K562 (cell line): ENCODE results near the gene SHTN1. TPM values are rescaled to one million over a fixed set of nuclear protein-coding genes. Genes with fewer than 3 reads are reported as not detected.

ENCODE experiments used
- ATAC-seq: fragments of 200-7000 bp; cut with Tn5 transposase; 3 replicates; pipeline ENCODE4 v1.9.1; 2020; ENCODE audit warnings: moderate library complexity
- BruUV-seq: library from RNA; stranded (reverse); fragments of 400-500 nt; replicated peaks from 2 replicates; lab custom pipeline; 2021; lab: Mats Ljungman, UMichigan
- CTCF ChIA-PET: fragments of 300-600 bp; formaldehyde crosslinking; extraction: SDS; loops from one replicate; lab custom pipeline; 2021; ENCODE audit warnings: low intra/inter-chr PET ratio; lab: Yijun Ruan, JAX
- POLR2A ChIA-PET: fragments of 300-600, 350-650 bp; sonication (Branson Sonifier 250); formaldehyde crosslinking; extraction: SDS; loops from one replicate; lab custom pipeline; 2021; ENCODE audit warnings: antibody characterized with exemption, inconsistent platforms; lab: Yijun Ruan, JAX
- DNase-seq, 4 experiments: peaks; one replicate each; pipeline versions ENCODE4 v3.0.0 to v3.0.0-alpha.2; 2011 to 2018; ENCODE audit warnings: low spot score in 3 of 4, mixed read lengths in 3 of 4; ENCODE audit errors: extremely low read depth in 1 of 4
- FAIRE-seq: peaks from 2 replicates; lab custom pipeline; 2011; peaks lifted over from hg19 to GRCh38; lab: Jason Lieb, UNC
- H2AFZ ChIP-seq: 2 replicates; pipeline ENCODE4 v1.6.0; 2011; ENCODE audit warnings: low read depth, low read length, control low read depth, inconsistent platforms
- H3K27ac ChIP-seq: fragments of 200-600 bp; 3 replicates; pipeline ENCODE4 v1.8.0; 2011; ENCODE audit warnings: low read depth, mild to moderate bottlenecking, control low read depth, inconsistent platforms, low read length, moderate library complexity, mixed read lengths; ENCODE audit errors: extremely low read depth
- H3K27me3 ChIP-seq, 2 experiments: fragments of 300-600 bp in 1 of 2; 2 replicates in 1 of 2; 3 replicates in 1 of 2; pipeline versions ENCODE4 v1.6.0 to v1.8.0; 2011; ENCODE audit warnings: inconsistent platforms in 2 of 2, low read length in 2 of 2, mild to moderate bottlenecking in 1 of 2, mixed read lengths in 1 of 2, moderate library complexity in 1 of 2; ENCODE audit not compliant: control insufficient read depth in 2 of 2, insufficient read depth in 2 of 2
- H3K36me3 ChIP-seq: fragments of 300-600 bp; 3 replicates; pipeline ENCODE4 v1.8.0; 2011; ENCODE audit warnings: mild to moderate bottlenecking, low read length, inconsistent platforms; ENCODE audit not compliant: control insufficient read depth, insufficient read depth
- H3K4me1 ChIP-seq, 2 experiments: fragments of 200-600 bp in 1 of 2; replicated peaks in 1 of 2; 2 replicates in 1 of 2; 3 replicates in 1 of 2; pipeline versions ENCODE4 v1.5.1 to v1.8.0; 2011; ENCODE audit warnings: inconsistent platforms in 2 of 2, low read length in 2 of 2, mild to moderate bottlenecking in 1 of 2, mixed read lengths in 1 of 2, moderate library complexity in 1 of 2; ENCODE audit not compliant: control insufficient read depth in 2 of 2, insufficient read depth in 2 of 2
- H3K4me2 ChIP-seq: 2 replicates; pipeline ENCODE4 v1.6.1; 2011; ENCODE audit warnings: low read length, control low read depth, inconsistent platforms, mixed read lengths; ENCODE audit not compliant: insufficient read depth
- H3K4me3 ChIP-seq: fragments of 200-600 bp; sonication (generic), shearing (Covaris generic); 2 replicates; pipeline ENCODE4 v1.5.1; 2016; ENCODE audit warnings: control low read depth, inconsistent platforms
- H3K79me2 ChIP-seq: fragments of 200-600 bp; 3 replicates; pipeline ENCODE4 v1.8.0; 2011; ENCODE audit warnings: low read length, inconsistent platforms; ENCODE audit not compliant: control insufficient read depth, insufficient read depth
- H3K9ac ChIP-seq, 2 experiments: 2 replicates each; pipeline versions ENCODE4 v1.6.0 to v1.6.1; 2011; ENCODE audit warnings: low read depth in 2 of 2, low read length in 2 of 2, control low read depth in 1 of 2, inconsistent platforms in 1 of 2, mild to moderate bottlenecking in 1 of 2, mixed read lengths in 1 of 2; ENCODE audit not compliant: insufficient read depth in 1 of 2
- H3K9me1 ChIP-seq: one replicate; pipeline ENCODE4 v1.6.0; 2011; ENCODE audit warnings: inconsistent platforms, mild to moderate bottlenecking, low read length, moderate library complexity; ENCODE audit not compliant: control insufficient read depth, insufficient read depth
- H3K9me3 ChIP-seq: replicated peaks from 2 replicates; pipeline ENCODE4 v1.5.1; 2011; ENCODE audit warnings: low read depth, low read length, inconsistent platforms; ENCODE audit not compliant: control insufficient read depth, insufficient read depth
- H4K20me1 ChIP-seq: replicated peaks from 2 replicates; pipeline ENCODE4 v1.6.1; 2011; ENCODE audit warnings: low read length, inconsistent platforms, mixed read lengths; ENCODE audit not compliant: control insufficient read depth, insufficient read depth
- CSDE1 ChIP-seq, 2 experiments: fragments of 450-650 bp; IDR thresholded peaks; 2 replicates each; pipeline ENCODE4 v1.6.1; 2016; ENCODE audit warnings: mild to moderate bottlenecking in 1 of 2
- CXXC5 ChIP-seq: fragments of 250-450 bp; sonication (Bioruptor Pico); IDR thresholded peaks from 2 replicates; pipeline ENCODE4 v1.8.0; 2022; ENCODE audit warnings: inconsistent platforms, mild to moderate bottlenecking, moderate library complexity
- MTA1 ChIP-seq: fragments of 450-650 bp; IDR thresholded peaks from 2 replicates; pipeline ENCODE4 v1.6.1; 2017; ENCODE audit warnings: borderline replicate concordance
- RFX1 ChIP-seq: fragments of 450-650 bp; IDR thresholded peaks from 2 replicates; pipeline ENCODE4 v1.6.1; 2016; ENCODE audit warnings: mild to moderate bottlenecking, moderate library complexity
- SREBF2 ChIP-seq: sonication (generic); formaldehyde crosslinking; IDR thresholded peaks from 2 replicates; pipeline ENCODE4 v1.4.0; 2020; ENCODE audit warnings: mild to moderate bottlenecking, missing genetic modification reagents
- whole genome bisulfite sequencing: fragments of 100-300 bp; shearing (Covaris generic); methylation state at CpG from one replicate; pipeline ENCODE4 v1.1.6; 2016; ENCODE audit warnings: low coverage, mixed read lengths; ENCODE audit not compliant: insufficient coverage; ENCODE audit errors: missing lambda C conversion rate; 5-methylcytosine and 5-hydroxymethylcytosine counted together
- in situ Hi-C: fragments of 300-500 bp; cut with MboI; formaldehyde crosslinking; loops from 4 replicates; pipeline ENCODE4 v1.15.0; 2018; ENCODE audit warnings: inconsistent platforms, mixed read lengths
- intact Hi-C: fragments of 100-400 bp; cut with micrococcal nuclease; formaldehyde crosslinking; loops from 2 replicates; pipeline ENCODE4 v1.14.2; 2022
- polyA plus RNA-seq, 8 experiments: library from polyadenylated mRNA; depleted of rRNA in 4 of 8; stranded (reverse) in 5 of 8; unstranded in 3 of 8; fragments of >200 nt; fragmentation: Nextera tagmentation in 2 of 8; fragmentation: Illumina TruSeq in 1 of 8; extraction: Ambion mirVana in 2 of 8; extraction: Trizol in 1 of 8; gene quantifications; 2 replicates each; pipeline versions ENCODE4 v1.2.1 to v1.2.3, GENCODE V29; 2011 to 2014; ENCODE audit warnings: inconsistent platforms in 1 of 8, missing spikeins in 1 of 8
- total RNA-seq, 7 experiments: library from RNA; depleted of rRNA in 6 of 7; stranded (reverse); fragments of >200 nt in 6 of 7; fragmentation: Illumina TruSeq in 2 of 7; extraction: Trizol in 2 of 7; gene quantifications; 2 replicates each; pipeline versions ENCODE4 v1.2.1 to v1.2.3, GENCODE V29; 2011 to 2021; ENCODE audit warnings: low replicate concordance in 1 of 7

The SHTN1 gene
- total and polyA plus RNA-seq, 9 of the 15 experiments (the other 6 are each of a cell fraction or from before 2014, with no cell fraction given): 5.4 to 21.3 (median 13.3) TPM

DNA sequence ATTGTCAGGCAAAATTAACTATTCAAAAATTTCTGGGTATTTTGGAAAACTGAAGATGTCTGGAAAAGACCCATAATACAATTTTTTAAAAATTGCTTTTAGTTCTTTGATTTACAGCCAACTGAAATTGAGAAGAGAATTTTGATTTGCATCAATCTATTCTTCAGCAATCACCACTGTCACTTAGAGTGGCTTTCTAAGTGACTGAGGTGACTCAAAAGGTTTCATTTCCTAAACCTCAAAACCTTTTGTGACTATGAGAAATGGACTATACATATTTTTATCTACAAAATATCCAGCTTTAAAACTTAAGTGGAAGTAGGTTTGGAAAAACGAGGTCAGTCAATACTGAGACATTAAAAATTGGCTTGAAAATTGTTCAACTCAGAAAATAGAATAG, 95.7 kb downstream of the SHTN1 start:
- TF ChIP-seq CXXC5 (CRISPR knock-in tag): no peak
- no peak for TF ChIP-seq CSDE1 (IDR thresholded peaks at IDR 0.05)
- Histone ChIP-seq H3K9me1 (no peaks in the 10 kb centered on the region), H3K79me2 (no peaks in the 10 kb centered on the region), H3K27me3 (no peaks in the 10 kb centered on the region), H3K4me1 (no peaks in the 10 kb centered on the region), H3K4me3 (no peak overlapping the region), H4K20me1 (no peaks in the 10 kb centered on the region), H3K9me3 (no peaks in the 10 kb centered on the region), H3K4me2 (no peak overlapping the region), H3K9ac (no peak overlapping the region), H3K36me3 (peaks cover 60% of the 10 kb centered on the region; the same call in 2 of the 3 replicates), H2AFZ (no peak overlapping the region), H3K27ac (no peak overlapping the region)
- intact Hi-C loops (no loop called here), in situ Hi-C loops (no loop called here)
- ChIA-PET POLR2A (no interaction called here), CTCF (no interaction called here)
- FAIRE-seq (no peak), DNase-seq (no peak), ATAC-seq (no peak)
- WGBS: 43% methylated on average over 1 of the region's 1 CpG
- BruUV-seq: no TSS peak

DNA sequence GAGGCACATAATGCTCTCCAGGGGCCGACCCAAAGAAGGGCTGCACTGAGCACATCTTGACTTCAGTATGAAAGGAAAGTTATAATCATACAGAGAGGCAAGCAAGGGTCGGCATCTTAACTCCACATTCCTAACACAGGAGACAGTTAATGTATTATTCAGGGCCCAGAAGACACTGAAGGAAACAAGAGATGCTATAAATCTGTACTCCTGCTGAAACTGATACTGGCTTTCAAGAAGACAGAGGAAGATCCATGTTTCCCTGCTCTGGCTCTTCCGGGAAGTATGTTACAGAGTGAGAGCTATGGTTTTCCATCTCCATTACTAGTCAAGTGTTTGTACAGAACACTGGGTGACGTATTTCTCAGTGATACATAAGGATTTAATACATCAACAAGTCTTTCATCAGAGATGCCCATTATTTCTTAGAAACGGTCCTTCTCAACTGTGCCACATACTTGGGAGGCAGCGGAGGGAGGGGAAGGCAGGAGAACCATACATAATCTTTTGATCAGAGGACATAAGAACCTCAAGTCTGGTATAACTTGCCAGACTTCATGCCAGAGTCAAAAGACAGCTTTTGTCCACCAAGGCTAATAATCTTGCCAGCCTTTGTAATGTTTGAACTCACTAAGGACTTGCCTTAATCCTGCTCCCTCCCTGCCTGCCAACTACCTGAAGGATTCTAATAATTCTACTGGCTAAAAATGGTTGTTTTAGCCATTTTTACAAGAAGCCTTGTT, 97.6 kb downstream of the SHTN1 start:
- H3K27me3 ChIP-seq: no peaks in the 10 kb centered on the region
- intact Hi-C loops (no loop called here), in situ Hi-C loops (no loop called here)
- DNase-seq (no peak), FAIRE-seq (no peak), ATAC-seq (no peak)
- no peak overlapping the region for H2AFZ ChIP-seq
- TF ChIP-seq SREBF2 (CRISPR knock-in tag) (no peak), MTA1 (no peak), RFX1 (no peak)
- no peak overlapping the region for H3K4me3 ChIP-seq
- no TSS peak for BruUV-seq
- H3K36me3 ChIP-seq: peaks cover 57% of the 10 kb centered on the region; the same call in 2 of the 3 replicates
- no peaks in the 10 kb centered on the region for H3K4me1 ChIP-seq
- no peaks in the 10 kb centered on the region for H3K9me3 ChIP-seq
- H3K9ac ChIP-seq: no peak overlapping the region
- no peaks in the 10 kb centered on the region for H3K9me1 ChIP-seq
- H3K27ac ChIP-seq: no peak overlapping the region
- H4K20me1 ChIP-seq: no peaks in the 10 kb centered on the region
- 96% methylated on average over 6 of the region's 6 CpGs for WGBS
- no peaks in the 10 kb centered on the region for H3K79me2 ChIP-seq
- CTCF ChIA-PET: no interaction called here
- H3K4me2 ChIP-seq: no peak overlapping the region
- POLR2A ChIA-PET: no interaction called here
